ENCODE results near the gene BSN. TPM values are rescaled to one million over a fixed set of nuclear protein-coding genes. Genes with fewer than 3 reads are reported as not detected.

The BSN gene
- polyA plus RNA-seq, 1 donor (not counting 4 experiments of a cell fraction or from before 2014, with no cell fraction given), result under 0.01 TPM

DNA sequence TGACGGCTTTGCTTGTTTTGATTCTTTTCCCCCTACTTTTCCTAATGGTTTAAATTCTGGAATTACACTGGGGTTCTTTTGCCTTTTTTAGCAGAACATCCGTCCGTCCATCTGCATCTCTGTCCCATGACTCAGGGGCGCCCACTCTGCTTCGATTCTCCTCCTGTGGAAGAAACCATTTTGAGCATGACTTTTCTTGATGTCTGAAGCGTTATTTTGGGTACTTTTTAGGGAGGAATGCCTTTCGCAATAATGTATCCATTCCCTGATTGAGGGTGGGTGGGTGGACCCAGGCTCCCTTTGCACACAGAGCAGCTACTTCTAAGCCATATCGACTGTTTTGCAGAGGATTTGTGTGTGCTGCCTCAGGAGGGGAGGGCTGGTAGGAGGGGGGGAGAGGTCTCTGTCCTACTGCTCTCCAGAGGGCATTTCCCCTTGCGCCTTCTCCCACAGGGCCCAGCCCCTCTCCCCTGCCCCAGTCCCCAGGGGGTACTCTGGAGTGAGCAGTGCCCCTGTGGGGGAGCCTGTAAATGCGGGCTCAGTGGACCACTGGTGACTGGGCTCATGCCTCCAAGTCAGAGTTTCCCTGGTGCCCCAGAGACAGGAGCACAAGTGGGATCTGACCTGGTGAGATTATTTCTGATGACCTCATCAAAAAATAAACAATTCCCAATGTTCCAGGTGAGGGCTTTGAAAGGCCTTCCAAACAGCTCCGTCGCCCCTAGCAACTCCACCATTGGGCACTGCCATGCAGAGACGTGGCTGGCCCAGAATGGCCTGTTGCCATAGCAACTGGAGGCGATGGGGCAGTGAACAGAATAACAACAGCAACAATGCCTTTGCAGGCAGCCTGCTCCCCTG, 19.5 kb upstream of the BSN start:
- Histone ChIP-seq H3K9ac (ENCODE audit: control insufficient read depth, extremely low read depth, insufficient read depth, low read length) (no peak overlapping the region), H3K4me3 (ENCODE audit: control insufficient read depth in 2 of 3, extremely low read depth in 1 of 3, insufficient read depth in 2 of 3, low read depth in 1 of 3, low read length in 3 of 3) (no peak overlapping the region), H2AFZ (ENCODE audit: control insufficient read depth, low read length) (no peak overlapping the region), H3K27ac (ENCODE audit: control insufficient read depth, insufficient read depth, low read length) (no peak overlapping the region), H3K9me3 (ENCODE audit: control insufficient read depth, low read depth, low read length) (no peaks in the 10 kb centered on the region), H3K36me3 (ENCODE audit: control insufficient read depth in 2 of 2, extremely low read depth in 1 of 2, insufficient read depth in 2 of 2, low read length in 2 of 2) (peaks cover 16 to 19% of the 10 kb centered on the region in 2 experiments), H4K20me1 (ENCODE audit: control insufficient read depth, extremely low read depth, insufficient read depth, low read length) (no peaks in the 10 kb centered on the region), H3K4me1 (ENCODE audit: control insufficient read depth, extremely low read depth, insufficient read depth, low read length) (no peaks in the 10 kb centered on the region), H3K79me2 (ENCODE audit: control insufficient read depth, insufficient read depth, low read length) (no peaks in the 10 kb centered on the region), H3K9me1 (ENCODE audit: control insufficient read depth, extremely low read depth, insufficient read depth, low read length) (no peaks in the 10 kb centered on the region), H3K27me3 (ENCODE audit: control insufficient read depth, extremely low read depth, insufficient read depth, low read length) (no peaks in the 10 kb centered on the region), H3K4me2 (ENCODE audit: control insufficient read depth, extremely low read depth, insufficient read depth, low read depth, low read length) (no peak overlapping the region)
- no peak for FAIRE-seq
- no peak for DNase-seq (ENCODE audit: low read depth, low spot score)
- dilution Hi-C loops (cut with MboI; ENCODE audit: extremely low pct_ligation_motif_present, low sequenced_read_pairs), result no loop called here
- TF ChIP-seq EZH2 (IDR thresholded peaks at IDR 0.05; ENCODE audit: low read length), result no peak
- TF ChIP-seq, protein P1, sequence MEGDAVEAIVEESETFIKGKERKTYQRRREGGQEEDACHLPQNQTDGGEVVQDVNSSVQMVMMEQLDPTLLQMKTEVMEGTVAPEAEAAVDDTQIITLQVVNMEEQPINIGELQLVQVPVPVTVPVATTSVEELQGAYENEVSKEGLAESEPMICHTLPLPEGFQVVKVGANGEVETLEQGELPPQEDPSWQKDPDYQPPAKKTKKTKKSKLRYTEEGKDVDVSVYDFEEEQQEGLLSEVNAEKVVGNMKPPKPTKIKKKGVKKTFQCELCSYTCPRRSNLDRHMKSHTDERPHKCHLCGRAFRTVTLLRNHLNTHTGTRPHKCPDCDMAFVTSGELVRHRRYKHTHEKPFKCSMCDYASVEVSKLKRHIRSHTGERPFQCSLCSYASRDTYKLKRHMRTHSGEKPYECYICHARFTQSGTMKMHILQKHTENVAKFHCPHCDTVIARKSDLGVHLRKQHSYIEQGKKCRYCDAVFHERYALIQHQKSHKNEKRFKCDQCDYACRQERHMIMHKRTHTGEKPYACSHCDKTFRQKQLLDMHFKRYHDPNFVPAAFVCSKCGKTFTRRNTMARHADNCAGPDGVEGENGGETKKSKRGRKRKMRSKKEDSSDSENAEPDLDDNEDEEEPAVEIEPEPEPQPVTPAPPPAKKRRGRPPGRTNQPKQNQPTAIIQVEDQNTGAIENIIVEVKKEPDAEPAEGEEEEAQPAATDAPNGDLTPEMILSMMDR (optimal IDR thresholded peaks at IDR 0.05 in 1 of 3, IDR thresholded peaks at IDR 0.05 in 1 of 3, conservative IDR thresholded peaks at IDR 0.05 in 1 of 3; ENCODE audit: extremely low read depth in 1 of 3, insufficient read depth in 2 of 3, low read length in 3 of 3), result no peak

DNA sequence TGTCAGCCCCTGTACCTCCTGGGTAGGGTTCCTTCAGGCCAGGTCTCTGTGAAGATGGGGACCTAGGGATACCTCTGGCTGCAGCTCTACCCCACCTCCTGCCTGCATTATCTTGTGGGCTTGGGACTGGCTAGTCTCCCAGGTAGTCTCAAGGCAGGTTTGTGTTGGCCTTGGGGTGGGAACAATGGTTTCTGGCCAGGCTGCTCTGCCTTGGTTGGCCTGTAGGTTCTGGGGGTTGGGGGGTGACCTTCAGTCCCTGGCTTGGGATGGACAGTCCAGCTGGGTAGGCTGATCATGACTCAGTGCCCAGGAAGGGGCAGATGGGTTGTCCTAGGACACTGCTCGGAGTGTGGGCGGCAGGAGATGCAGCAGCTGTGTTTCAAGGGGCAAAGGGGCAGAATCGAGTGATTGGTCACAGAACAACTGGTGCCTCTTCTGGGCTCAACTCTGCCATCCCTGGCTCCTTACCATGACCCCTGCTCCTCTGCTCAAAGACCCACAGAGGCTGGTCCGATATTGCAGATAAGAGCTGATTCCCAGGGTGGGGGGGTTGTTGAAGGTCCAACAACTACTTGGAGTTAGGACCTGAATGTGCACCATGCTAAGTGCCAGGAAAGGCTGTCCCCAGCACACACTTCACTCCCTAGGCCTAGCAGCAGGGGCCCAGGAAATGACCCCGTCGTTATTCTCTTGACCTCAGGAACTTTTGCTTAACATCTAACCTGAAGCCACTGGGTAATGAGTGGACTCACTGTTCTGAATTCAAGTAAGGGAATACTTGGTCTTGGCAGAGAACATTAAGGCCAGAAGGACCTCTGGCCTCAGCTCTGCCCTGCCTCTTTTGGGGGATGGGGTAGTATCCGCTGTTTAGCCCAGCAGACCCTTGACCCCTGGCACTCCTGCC, 18.1 kb upstream of the BSN start:
- H3K9ac ChIP-seq (ENCODE audit: control insufficient read depth, extremely low read depth, insufficient read depth, low read length), result no peak overlapping the region
- no peaks in the 10 kb centered on the region for H3K27me3 ChIP-seq (ENCODE audit: control insufficient read depth, extremely low read depth, insufficient read depth, low read length)
- DNase-seq (ENCODE audit: low read depth, low spot score), result no peak
- no peaks in the 10 kb centered on the region for H3K4me1 ChIP-seq (ENCODE audit: control insufficient read depth, extremely low read depth, insufficient read depth, low read length)
- H3K27ac ChIP-seq (ENCODE audit: control insufficient read depth, insufficient read depth, low read length), result no peak overlapping the region
- H3K4me2 ChIP-seq (ENCODE audit: control insufficient read depth, extremely low read depth, insufficient read depth, low read depth, low read length), result no peak overlapping the region
- H3K9me1 ChIP-seq (ENCODE audit: control insufficient read depth, extremely low read depth, insufficient read depth, low read length), result no peaks in the 10 kb centered on the region
- peaks cover 12 to 15% of the 10 kb centered on the region in 2 experiments for H3K36me3 ChIP-seq (ENCODE audit: control insufficient read depth in 2 of 2, extremely low read depth in 1 of 2, insufficient read depth in 2 of 2, low read length in 2 of 2)
- FAIRE-seq, result no peak
- H2AFZ ChIP-seq (ENCODE audit: control insufficient read depth, low read length), result no peak overlapping the region
- dilution Hi-C loops (cut with MboI; ENCODE audit: extremely low pct_ligation_motif_present, low sequenced_read_pairs), result no loop called here
- H4K20me1 ChIP-seq (ENCODE audit: control insufficient read depth, extremely low read depth, insufficient read depth, low read length), result no peaks in the 10 kb centered on the region
- H3K79me2 ChIP-seq (ENCODE audit: control insufficient read depth, insufficient read depth, low read length), result no peaks in the 10 kb centered on the region
- no peaks in the 10 kb centered on the region for H3K9me3 ChIP-seq (ENCODE audit: control insufficient read depth, low read depth, low read length)
- no peak for TF ChIP-seq EZH2 (IDR thresholded peaks at IDR 0.05; ENCODE audit: low read length)
- TF ChIP-seq, protein P1 (optimal IDR thresholded peaks at IDR 0.05 in 1 of 3, IDR thresholded peaks at IDR 0.05 in 1 of 3, conservative IDR thresholded peaks at IDR 0.05 in 1 of 3; ENCODE audit: extremely low read depth in 1 of 3, insufficient read depth in 2 of 3, low read length in 3 of 3), result no peak
- H3K4me3 ChIP-seq (ENCODE audit: control insufficient read depth in 2 of 3, extremely low read depth in 1 of 3, insufficient read depth in 2 of 3, low read depth in 1 of 3, low read length in 3 of 3), result no peak overlapping the region
